Urinary bladder (tissue), 4 donors: ENCODE results near the gene CXorf58. TPM values are rescaled to one million over a fixed set of nuclear protein-coding genes. Genes with fewer than 3 reads are reported as not detected.

Experiments
- DNase-seq: peaks from one replicate; pipeline ENCODE4 v3.0.0-alpha.2; 2015; ENCODE audit errors: extremely low spot score
- H3K27ac ChIP-seq: one replicate; pipeline ENCODE4 v1.5.1; 2013; ENCODE audit warnings: low read depth, mild to moderate bottlenecking, moderate library complexity
- H3K36me3 ChIP-seq: one replicate; pipeline ENCODE4 v1.6.1; 2013; ENCODE audit warnings: mild to moderate bottlenecking, moderate library complexity; ENCODE audit not compliant: insufficient read depth
- H3K4me1 ChIP-seq: one replicate; pipeline ENCODE4 v1.6.1; 2013; ENCODE audit warnings: mild to moderate bottlenecking, moderate library complexity; ENCODE audit not compliant: insufficient read depth
- H3K4me3 ChIP-seq: one replicate; pipeline ENCODE4 v1.5.1; 2013; ENCODE audit warnings: low read depth, low read length
- WGBS: extraction: QIAGEN DNeasy Blood & Tissue Kit; methylation state at CpG from one replicate; pipeline ENCODE4 v1.1.7; 2013; 5-methylcytosine and 5-hydroxymethylcytosine counted together
- polyA plus RNA-seq: library from polyadenylated mRNA; stranded (reverse); fragments of 200-250 nt; gene quantifications from one replicate; pipeline ENCODE4 v1.2.3, GENCODE V29; 2013
- total RNA-seq: library from RNA; depleted of rRNA; stranded (reverse); fragments of >200 nt; gene quantifications from one replicate; pipeline ENCODE4 v1.2.3, GENCODE V29; 2014
- donor health status: healthy with polysubstance abuse.
- donor health status: healthy.

Gene CXorf58
- total and polyA plus RNA-seq, 2 donors = 0.09 TPM; not detected in 1

DNA sequence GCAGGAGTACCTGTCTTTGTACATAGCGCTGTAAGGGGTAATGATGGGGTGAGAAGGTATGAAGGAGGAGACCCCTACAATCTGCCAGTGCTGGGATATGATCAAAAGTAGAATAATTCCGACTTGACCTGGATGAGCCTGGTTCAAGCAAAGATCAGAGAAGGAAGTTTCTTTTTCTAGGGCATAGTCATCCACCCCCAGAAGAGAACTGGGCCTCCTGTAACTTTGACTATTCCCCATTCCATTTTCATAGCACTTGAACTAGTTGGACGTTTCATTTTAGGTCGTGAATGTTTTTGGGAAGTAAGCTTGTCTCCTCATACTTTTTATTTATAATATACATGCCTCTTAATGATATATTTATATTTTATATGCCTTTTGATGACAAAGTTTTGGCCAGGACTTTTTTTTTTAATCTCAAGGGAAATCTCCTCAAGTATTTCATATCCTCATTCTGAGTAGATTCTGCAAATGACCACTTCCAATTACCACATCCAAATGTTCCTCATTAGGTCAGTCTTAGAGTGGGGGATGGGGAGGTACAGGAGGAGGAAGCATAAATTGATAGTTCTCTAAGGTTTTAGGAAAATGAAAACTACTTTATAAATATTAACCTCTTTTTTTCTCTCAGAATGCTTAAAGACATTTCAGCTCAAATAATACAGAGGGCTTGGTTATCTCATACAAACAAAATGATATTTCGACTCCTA is 3.5 kb downstream of the CXorf58 start:
- no peak for DNase-seq
- 66% methylated on average over 5 of the region's 5 CpGs for WGBS

DNA sequence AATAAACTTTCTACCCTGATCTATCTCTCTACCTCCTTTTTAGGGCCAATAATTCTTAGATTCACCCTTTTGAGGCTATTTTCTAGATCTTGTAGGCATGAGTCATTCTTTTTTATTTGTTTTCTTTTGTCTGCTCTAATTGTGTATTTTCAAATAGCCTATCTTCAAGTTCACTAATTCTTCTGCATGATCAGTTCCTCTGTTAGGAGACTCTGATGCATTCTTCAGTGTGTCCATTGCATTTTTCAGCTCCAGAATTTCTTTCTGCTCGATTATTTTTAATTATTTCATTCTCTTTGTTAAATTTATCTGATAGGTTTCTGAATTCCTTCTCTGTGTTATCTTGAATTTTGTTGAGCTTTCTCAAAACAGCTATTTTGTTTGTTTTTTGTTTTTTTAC is 11.3 kb downstream of the CXorf58 start:
- DNase-seq = no peak
- Histone ChIP-seq H3K4me3 (no peak overlapping the region), H3K4me1 (no peaks in the 10 kb centered on the region), H3K36me3 (no peaks in the 10 kb centered on the region), H3K27ac (no peak overlapping the region)
- 86% methylated on average over 1 of the region's 1 CpG for WGBS

More for the DNA sequence above, 3.5 kb downstream of the CXorf58 start:
- Histone ChIP-seq H3K27ac (no peak overlapping the region), H3K4me3 (no peak overlapping the region), H3K4me1 (no peaks in the 10 kb centered on the region), H3K36me3 (no peaks in the 10 kb centered on the region)

DNA sequence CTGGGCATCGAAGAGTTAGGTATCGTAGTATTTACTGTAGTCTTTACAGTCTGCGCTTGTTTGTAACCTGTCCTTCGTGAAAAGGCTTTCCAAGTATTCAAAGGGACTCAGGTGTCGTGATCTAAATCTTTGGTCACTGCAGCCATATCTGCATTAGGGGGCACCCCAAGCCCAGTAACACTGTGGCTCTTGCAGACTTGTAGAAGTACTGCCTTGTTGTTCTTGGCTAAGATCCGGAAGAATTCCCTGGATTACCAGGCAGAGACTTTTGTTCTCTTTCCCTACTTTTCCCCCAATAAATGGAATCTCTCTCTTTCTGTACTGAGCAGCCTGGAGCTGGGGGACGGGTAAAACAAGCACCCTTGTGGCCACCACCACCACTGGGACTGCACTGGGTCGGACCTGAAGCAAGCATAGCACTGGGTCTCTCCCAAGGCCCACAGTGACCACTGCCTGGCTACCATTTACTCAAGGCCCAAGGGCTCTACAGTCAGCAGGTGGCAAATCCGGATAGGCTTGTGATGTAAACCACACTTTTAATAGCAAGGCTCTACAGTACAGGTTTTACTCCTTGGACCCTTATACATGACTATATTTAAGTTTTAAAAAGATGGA is 12.0 kb downstream of the CXorf58 start:
- H3K4me3 ChIP-seq = no peak overlapping the region
- no peak overlapping the region for H3K27ac ChIP-seq
- DNase-seq = no peak
- 71% methylated on average over 9 of the region's 9 CpGs for WGBS
- H3K4me1 ChIP-seq = no peaks in the 10 kb centered on the region
- H3K36me3 ChIP-seq = no peaks in the 10 kb centered on the region

DNA sequence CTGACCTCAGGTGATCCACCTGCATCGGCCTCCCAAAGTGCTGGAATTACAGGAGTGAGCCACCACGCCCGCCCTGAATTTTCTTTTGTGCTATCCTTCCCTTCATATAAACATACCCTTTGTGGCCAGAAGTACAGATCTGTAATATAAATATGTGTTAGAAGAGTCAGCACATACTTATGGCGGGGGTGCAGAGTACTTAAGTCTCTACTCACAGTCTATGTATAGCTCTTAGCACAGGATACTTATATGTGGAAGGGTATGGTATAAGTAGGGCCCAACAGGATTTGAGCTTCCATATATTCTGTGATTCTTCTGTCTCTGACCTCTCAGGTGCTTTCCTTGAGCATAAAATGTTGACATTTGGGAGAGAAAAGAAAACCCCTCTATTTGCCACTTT is 18.2 kb downstream of the CXorf58 start:
- no peak overlapping the region for H3K27ac ChIP-seq
- 91% methylated on average over 4 of the region's 4 CpGs for WGBS
- H3K4me1 ChIP-seq = no peaks in the 10 kb centered on the region
- no peak for DNase-seq
- no peak overlapping the region for H3K4me3 ChIP-seq
- H3K36me3 ChIP-seq = no peaks in the 10 kb centered on the region

DNA sequence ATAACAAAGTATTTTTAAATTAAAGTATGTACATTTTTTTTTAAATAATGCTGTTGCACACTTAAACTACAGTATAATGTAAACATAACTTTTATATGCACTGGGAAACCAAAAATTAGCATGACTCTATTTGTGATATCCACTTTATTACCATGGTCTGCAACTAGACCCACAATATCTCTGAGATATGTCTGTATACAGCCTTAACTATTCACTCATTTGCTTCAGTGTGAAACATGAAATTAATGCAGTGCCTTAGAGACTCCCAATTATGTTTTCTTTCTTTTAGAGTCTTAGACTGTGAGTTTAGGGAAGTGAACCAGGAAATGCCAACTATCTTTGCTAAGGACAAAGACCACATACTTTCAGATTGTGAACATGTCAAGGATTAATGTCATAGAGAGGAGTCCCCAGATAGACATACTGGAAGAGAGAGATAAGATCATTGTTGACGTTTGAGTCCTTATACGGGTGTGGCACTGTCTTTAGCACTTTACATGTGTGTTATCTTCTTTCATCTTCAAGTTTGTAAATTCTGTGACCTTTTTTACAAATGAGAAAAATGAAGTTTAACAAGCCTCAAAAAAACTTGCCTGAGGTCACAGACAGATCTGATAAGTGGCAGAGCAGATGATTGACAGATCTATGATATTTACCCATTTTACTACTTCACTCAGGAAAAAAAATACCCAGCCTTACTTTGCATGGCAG is 23.2 kb downstream of the CXorf58 start:
- no peak for DNase-seq
- H3K4me3 ChIP-seq = no peak overlapping the region
- no peaks in the 10 kb centered on the region for H3K4me1 ChIP-seq
- 19% methylated on average over 2 of the region's 2 CpGs for WGBS
- H3K36me3 ChIP-seq = no peaks in the 10 kb centered on the region
- no peak overlapping the region for H3K27ac ChIP-seq

DNA sequence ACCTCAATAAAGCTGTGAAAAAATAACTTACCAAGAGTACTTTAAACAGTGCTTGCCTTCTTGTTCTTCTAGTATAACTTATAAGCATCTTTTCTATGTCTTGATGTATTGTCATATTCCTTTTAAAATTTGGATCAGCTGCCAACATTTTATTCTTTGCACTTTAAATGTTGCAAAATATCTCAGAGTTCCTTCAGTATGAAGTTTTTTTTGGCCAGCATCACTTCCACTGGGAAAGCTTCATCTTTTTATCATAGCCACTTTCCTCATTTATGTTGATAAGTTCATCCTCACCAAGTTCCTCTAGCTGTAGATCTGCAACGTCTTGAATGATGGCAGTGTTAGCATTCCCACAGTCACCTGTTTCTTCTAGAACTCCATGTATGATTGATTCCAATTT is 24.2 kb downstream of the CXorf58 start:
- DNase-seq = no peak
- H3K4me1 ChIP-seq = no peaks in the 10 kb centered on the region
- H3K27ac ChIP-seq = no peak overlapping the region
- H3K36me3 ChIP-seq = no peaks in the 10 kb centered on the region
- no peak overlapping the region for H3K4me3 ChIP-seq
- WGBS = 50% methylated on average over 1 of the region's 1 CpG

DNA sequence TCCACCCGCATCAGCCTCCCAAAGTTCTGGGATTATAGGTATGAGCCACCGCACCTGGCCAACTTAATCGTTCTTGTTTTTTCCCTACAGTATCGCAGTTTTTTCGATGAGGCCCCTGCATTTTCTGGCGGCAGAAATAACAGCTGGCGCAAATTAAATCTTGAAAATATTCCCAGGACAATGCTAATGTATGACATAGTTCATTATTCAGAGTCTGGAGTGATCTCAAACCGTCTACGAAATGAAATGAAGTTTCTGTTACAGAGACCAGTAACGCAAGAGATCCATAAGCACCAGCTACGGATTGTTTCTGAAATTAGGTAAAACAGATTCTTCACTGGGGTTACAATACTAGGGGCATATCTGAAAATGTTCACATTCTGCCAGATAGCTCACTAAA is 27.3 kb downstream of the CXorf58 start:
- Histone ChIP-seq H3K36me3 (no peaks in the 10 kb centered on the region), H3K27ac (no peak overlapping the region), H3K4me3 (no peak overlapping the region), H3K4me1 (no peaks in the 10 kb centered on the region)
- no peak for DNase-seq
- 76% methylated on average over 11 of the region's 11 CpGs for WGBS

DNA sequence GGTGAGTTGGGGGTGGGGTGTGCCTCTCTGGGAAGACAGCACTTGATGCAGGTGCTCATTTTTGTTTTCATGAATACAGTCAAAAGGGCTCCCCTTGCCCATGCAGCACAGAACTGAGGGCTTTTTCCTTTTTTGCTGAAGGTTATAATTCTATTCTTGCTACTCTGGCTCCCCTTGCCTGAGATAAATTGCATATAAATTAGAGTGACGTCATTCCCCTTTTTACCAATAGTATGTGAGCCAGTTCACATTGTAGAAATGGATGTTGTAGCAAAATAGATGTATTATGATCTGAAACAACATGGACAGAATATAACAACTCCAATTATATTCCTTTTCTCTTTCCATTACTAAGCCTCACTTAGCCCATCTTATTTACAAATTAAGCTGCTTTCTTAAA is 28.4 kb downstream of the CXorf58 start:
- H3K4me3 ChIP-seq = no peak overlapping the region
- no peak for DNase-seq
- H3K4me1 ChIP-seq = no peaks in the 10 kb centered on the region
- no peaks in the 10 kb centered on the region for H3K36me3 ChIP-seq
- WGBS = 53% methylated on average over 1 of the region's 1 CpG
- no peak overlapping the region for H3K27ac ChIP-seq

DNA sequence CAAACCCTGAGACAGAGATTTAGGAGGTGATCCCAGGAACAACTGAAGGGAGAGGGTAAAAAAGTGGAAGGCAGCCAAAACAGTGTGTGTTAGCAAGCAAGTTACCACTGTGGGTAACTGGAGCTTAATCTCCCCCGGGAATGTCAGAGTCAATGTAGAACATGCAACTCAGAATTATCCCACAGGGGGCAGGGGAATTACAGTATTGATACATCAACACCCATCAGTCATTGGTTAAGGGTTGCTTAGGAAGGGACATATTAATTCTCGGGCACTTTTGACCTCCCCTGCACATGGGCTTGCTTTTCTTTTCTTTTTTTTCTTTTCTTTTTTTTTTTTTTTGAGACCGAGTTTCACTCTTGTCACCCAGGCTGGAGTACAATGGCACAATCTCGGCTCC is 29.3 kb downstream of the CXorf58 start:
- no peaks in the 10 kb centered on the region for H3K4me1 ChIP-seq
- H3K36me3 ChIP-seq = no peaks in the 10 kb centered on the region
- DNase-seq = no peak
- H3K4me3 ChIP-seq = no peak overlapping the region
- WGBS = 85% methylated on average over 4 of the region's 4 CpGs
- H3K27ac ChIP-seq = no peak overlapping the region

DNA sequence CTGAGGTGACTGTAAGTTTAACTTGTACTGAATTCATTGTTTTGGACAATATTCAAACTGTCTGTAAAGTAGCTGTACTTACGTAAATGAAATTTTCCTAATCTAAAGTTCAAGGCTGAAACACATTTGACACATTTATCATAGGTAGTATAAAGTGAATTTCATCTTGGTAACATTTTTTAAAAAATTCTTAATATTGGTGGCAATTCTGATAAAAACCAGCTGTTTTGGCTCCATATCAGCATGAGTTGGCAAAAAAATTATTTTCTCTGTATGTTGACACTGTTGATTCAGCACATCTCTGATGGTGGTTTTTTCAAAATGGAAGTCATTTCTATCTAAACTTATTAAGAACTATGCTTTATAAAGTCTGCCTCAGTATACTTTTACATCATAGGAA is 30.9 kb downstream of the CXorf58 start:
- H3K36me3 ChIP-seq = no peaks in the 10 kb centered on the region
- H3K27ac ChIP-seq = no peak overlapping the region
- no peak for DNase-seq
- H3K4me3 ChIP-seq = no peak overlapping the region
- WGBS = 63% methylated on average over 1 of the region's 1 CpG
- H3K4me1 ChIP-seq = no peaks in the 10 kb centered on the region

DNA sequence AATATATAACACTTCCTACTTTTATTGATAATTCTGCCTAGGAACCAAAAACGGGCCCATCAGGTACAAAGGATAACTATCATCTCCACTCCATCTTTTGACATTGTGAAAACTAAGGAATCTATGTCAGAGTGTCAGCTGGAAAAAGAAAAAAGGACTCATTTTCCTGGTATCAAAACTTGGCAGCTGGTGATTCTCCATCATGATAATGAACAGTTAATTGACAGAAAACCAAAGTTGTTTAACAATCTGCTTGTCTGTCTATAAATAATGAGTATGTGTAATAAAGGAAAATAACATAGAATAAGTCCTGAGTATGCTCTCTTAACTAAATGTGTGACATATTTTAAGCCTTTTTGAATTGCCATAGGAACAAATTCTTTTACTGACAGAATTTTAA is 31.4 kb downstream of the CXorf58 start:
- 67% methylated on average over 1 of the region's 1 CpG for WGBS
- H3K27ac ChIP-seq = no peak overlapping the region
- H3K4me1 ChIP-seq = no peaks in the 10 kb centered on the region
- no peak for DNase-seq
- no peaks in the 10 kb centered on the region for H3K36me3 ChIP-seq
- H3K4me3 ChIP-seq = no peak overlapping the region

DNA sequence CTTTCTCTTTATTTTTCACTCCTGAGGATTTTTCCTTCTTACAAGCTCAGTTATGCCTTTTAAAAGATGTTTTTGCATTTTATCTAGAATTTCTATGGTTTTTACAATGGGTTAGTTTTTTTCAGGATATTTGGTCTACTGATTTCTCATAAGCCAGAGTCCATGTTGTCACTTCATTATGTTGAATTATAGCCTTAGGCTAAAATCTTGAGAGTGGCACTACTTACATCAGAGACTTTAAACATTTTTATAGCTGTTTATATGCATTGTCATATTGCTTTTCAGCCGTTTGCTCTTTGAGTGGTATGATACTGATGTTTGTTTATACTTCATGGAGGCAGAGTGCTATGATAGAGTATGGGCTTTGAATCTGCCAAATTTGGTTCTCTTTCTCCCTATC is 36.4 kb downstream of the CXorf58 start:
- Histone ChIP-seq H3K27ac (no peak overlapping the region), H3K4me3 (no peak overlapping the region), H3K4me1 (no peaks in the 10 kb centered on the region), H3K36me3 (no peaks in the 10 kb centered on the region)
- WGBS = 17% methylated on average over 1 of the region's 1 CpG
- DNase-seq = no peak

DNA sequence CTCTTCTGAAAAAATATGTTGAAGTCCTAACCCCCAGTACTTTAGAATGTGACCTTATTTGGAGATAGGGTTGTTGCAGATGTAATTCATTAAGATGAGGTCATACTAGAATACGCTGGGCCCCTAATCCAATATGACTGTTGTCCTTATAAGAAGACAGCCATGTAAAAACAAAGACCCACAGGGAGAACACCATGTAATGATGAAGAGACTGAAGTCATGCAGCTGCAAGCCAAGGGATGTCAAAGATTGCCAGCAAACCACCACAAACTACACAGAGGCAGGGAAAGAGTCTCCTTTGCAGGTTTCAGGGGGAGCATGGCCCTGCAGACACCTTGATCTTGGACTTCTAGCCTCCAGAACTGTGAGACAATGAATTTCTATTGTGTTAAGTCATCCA is 37.4 kb downstream of the CXorf58 start:
- H3K4me1 ChIP-seq = no peaks in the 10 kb centered on the region
- 79% methylated on average over 1 of the region's 1 CpG for WGBS
- no peak overlapping the region for H3K4me3 ChIP-seq
- DNase-seq = no peak
- H3K36me3 ChIP-seq = no peaks in the 10 kb centered on the region
- no peak overlapping the region for H3K27ac ChIP-seq

DNA sequence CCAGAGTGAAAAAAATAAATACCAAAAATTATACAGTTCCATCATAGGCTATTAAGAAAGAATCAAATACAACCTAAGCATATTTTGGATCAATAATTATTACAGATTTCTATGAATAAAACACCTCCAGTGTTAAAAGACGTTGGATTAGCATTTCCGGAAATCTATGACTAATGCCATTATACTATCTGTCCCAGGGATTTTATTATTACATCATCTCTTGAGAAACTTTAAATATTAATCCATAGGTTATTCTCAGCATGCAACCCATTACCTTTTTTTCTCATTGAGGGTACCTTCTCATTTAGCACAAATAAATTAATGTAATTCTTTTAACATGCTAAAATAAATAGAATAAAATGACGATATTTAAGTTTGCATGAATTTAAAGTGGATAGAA is 44.6 kb downstream of the CXorf58 start:
- H3K36me3 ChIP-seq = no peaks in the 10 kb centered on the region
- H3K4me1 ChIP-seq = no peaks in the 10 kb centered on the region
- WGBS = 68% methylated on average over 3 of the region's 3 CpGs

More for the DNA sequence above, 44.6 kb downstream of the CXorf58 start:
- no peak overlapping the region for H3K4me3 ChIP-seq
- no peak overlapping the region for H3K27ac ChIP-seq
- DNase-seq = no peak
